ENCODE measurements around the gene NTMT1. TPM values are rescaled to one million over a fixed set of nuclear protein-coding genes. Genes with fewer than 3 reads are reported as not detected.
A peak's percentile ranks its signal among the peaks of the same experiment; 100 is the strongest.

NTMT1 gene
- total and polyA plus RNA-seq, 9 of the 15 experiments (the other 6 are each of a cell fraction or from before 2014, with no cell fraction given), result 42.1 to 116 (median 74.7) TPM

DNA sequence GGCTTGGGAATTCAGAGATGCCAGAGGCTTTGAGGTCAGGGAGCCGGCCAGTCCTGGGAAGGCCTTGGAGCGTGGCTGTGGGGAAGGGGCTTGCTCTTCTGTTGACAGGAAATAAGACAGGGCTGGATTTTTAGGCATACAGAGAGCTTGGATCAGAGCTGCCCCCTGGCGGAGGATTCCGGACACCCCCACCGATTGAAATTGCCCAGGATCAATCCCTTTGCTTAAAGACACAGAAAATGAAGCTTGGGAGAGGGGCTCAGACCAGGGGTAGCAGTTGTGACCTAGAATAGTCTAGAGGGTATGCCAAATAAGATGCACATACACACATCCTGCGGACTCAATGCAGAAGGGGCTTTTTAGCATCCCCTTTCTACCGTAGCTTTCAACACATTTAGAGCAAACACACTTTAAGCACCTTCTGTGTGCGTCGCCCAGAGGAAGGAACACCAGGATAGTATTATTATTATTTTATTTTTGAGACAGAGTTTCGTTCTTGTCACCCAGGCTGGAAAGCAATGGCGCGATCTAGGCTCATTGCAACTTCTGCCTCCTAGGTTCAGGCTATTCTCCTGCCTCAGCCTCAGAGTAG, 1.7 kb upstream of the NTMT1 start (continued):
- TF ChIP-seq, protein P1, sequence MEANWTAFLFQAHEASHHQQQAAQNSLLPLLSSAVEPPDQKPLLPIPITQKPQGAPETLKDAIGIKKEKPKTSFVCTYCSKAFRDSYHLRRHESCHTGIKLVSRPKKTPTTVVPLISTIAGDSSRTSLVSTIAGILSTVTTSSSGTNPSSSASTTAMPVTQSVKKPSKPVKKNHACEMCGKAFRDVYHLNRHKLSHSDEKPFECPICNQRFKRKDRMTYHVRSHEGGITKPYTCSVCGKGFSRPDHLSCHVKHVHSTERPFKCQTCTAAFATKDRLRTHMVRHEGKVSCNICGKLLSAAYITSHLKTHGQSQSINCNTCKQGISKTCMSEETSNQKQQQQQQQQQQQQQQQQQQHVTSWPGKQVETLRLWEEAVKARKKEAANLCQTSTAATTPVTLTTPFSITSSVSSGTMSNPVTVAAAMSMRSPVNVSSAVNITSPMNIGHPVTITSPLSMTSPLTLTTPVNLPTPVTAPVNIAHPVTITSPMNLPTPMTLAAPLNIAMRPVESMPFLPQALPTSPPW (CRISPR knock-in tag; IDR thresholded peaks at IDR 0.05), result no peak
- TF ChIP-seq, protein P2, sequence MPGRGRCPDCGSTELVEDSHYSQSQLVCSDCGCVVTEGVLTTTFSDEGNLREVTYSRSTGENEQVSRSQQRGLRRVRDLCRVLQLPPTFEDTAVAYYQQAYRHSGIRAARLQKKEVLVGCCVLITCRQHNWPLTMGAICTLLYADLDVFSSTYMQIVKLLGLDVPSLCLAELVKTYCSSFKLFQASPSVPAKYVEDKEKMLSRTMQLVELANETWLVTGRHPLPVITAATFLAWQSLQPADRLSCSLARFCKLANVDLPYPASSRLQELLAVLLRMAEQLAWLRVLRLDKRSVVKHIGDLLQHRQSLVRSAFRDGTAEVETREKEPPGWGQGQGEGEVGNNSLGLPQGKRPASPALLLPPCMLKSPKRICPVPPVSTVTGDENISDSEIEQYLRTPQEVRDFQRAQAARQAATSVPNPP (IDR thresholded peaks at IDR 0.05; ENCODE audit: borderline replicate concordance, insufficient read depth, insufficient read length), result no peak
- TF ChIP-seq, protein P3, sequence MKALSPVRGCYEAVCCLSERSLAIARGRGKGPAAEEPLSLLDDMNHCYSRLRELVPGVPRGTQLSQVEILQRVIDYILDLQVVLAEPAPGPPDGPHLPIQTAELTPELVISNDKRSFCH (CRISPR knock-in tag; IDR thresholded peaks at IDR 0.05), result no peak
- TF ChIP-seq, protein P3 (tag; IDR thresholded peaks at IDR 0.05), result no peak
- no peak for TF ChIP-seq ZNF764 (CRISPR knock-in tag; IDR thresholded peaks at IDR 0.05; ENCODE audit: low read depth)
- TF ChIP-seq, protein P4, sequence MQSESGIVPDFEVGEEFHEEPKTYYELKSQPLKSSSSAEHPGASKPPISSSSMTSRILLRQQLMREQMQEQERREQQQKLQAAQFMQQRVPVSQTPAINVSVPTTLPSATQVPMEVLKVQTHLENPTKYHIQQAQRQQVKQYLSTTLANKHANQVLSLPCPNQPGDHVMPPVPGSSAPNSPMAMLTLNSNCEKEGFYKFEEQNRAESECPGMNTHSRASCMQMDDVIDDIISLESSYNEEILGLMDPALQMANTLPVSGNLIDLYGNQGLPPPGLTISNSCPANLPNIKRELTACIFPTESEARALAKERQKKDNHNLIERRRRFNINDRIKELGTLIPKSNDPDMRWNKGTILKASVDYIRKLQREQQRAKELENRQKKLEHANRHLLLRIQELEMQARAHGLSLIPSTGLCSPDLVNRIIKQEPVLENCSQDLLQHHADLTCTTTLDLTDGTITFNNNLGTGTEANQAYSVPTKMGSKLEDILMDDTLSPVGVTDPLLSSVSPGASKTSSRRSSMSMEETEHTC (IDR thresholded peaks at IDR 0.05), result no peak
- TF ChIP-seq, protein P5, sequence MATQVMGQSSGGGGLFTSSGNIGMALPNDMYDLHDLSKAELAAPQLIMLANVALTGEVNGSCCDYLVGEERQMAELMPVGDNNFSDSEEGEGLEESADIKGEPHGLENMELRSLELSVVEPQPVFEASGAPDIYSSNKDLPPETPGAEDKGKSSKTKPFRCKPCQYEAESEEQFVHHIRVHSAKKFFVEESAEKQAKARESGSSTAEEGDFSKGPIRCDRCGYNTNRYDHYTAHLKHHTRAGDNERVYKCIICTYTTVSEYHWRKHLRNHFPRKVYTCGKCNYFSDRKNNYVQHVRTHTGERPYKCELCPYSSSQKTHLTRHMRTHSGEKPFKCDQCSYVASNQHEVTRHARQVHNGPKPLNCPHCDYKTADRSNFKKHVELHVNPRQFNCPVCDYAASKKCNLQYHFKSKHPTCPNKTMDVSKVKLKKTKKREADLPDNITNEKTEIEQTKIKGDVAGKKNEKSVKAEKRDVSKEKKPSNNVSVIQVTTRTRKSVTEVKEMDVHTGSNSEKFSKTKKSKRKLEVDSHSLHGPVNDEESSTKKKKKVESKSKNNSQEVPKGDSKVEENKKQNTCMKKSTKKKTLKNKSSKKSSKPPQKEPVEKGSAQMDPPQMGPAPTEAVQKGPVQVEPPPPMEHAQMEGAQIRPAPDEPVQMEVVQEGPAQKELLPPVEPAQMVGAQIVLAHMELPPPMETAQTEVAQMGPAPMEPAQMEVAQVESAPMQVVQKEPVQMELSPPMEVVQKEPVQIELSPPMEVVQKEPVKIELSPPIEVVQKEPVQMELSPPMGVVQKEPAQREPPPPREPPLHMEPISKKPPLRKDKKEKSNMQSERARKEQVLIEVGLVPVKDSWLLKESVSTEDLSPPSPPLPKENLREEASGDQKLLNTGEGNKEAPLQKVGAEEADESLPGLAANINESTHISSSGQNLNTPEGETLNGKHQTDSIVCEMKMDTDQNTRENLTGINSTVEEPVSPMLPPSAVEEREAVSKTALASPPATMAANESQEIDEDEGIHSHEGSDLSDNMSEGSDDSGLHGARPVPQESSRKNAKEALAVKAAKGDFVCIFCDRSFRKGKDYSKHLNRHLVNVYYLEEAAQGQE (IDR thresholded peaks at IDR 0.05; ENCODE audit: borderline replicate concordance), result peak; percentile 30; the same call in 1 of the 2 replicates
- TF ChIP-seq, protein P5 (CRISPR knock-in tag; IDR thresholded peaks at IDR 0.05; ENCODE audit: low read depth), result no peak
- TF ChIP-seq, protein P6, sequence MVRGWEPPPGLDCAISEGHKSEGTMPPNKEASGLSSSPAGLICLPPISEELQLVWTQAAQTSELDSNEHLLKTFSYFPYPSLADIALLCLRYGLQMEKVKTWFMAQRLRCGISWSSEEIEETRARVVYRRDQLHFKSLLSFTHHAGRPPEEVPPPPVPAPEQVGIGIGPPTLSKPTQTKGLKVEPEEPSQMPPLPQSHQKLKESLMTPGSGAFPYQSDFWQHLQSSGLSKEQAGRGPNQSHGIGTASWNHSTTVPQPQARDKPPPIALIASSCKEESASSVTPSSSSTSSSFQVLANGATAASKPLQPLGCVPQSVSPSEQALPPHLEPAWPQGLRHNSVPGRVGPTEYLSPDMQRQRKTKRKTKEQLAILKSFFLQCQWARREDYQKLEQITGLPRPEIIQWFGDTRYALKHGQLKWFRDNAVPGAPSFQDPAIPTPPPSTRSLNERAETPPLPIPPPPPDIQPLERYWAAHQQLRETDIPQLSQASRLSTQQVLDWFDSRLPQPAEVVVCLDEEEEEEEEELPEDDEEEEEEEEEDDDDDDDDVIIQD (CRISPR knock-in tag; IDR thresholded peaks at IDR 0.05), result no peak

Measured in K562 (cell line).